SK-N-MC (cell line): ENCODE data around the gene MLPH.

Experiments
- DNase-seq: peaks from one replicate; pipeline ENCODE4 v3.0.0-alpha.2; 2011; ENCODE audit warnings: low read depth, low spot score
- H3K27ac ChIP-seq: fragments of 200-600 bp; sonication (generic); 2 replicates; pipeline ENCODE4 v1.5.1; 2016; ENCODE audit warnings: mixed run types
- H3K36me3 ChIP-seq: fragments of 200-600 bp; sonication (generic); 2 replicates; pipeline ENCODE4 v1.6.1; 2017; ENCODE audit warnings: antibody characterized with exemption, low read length, mixed read lengths; ENCODE audit not compliant: insufficient read depth
- H3K4me3 ChIP-seq: fragments of 200-600 bp; sonication (generic); 2 replicates; pipeline ENCODE4 v1.5.1; 2016
- H3K9ac ChIP-seq: fragments of 200-600 bp; sonication (generic); 2 replicates; pipeline ENCODE4 v1.8.0; 2017; ENCODE audit warnings: mixed run types, mixed read lengths; ENCODE audit not compliant: insufficient read length
- H3K9me3 ChIP-seq: fragments of 200-600 bp; sonication (generic); 2 replicates; pipeline ENCODE4 v1.6.1; 2017; ENCODE audit warnings: low read depth, mild to moderate bottlenecking, antibody characterized with exemption, low read length, moderate library complexity, mixed read lengths
- EZH2 ChIP-seq: fragments of 200-600 bp; sonication (generic); IDR thresholded peaks from one replicate; pipeline ENCODE4 v1.6.1; 2017; ENCODE audit warnings: antibody characterized with exemption
- FOXP2 ChIP-seq: optimal IDR thresholded peaks from 2 replicates; pipeline ENCODE3; 2011; ENCODE audit warnings: mild to moderate bottlenecking, moderate library complexity; ENCODE audit not compliant: insufficient read depth; ENCODE audit errors: extremely low read length, control extremely low read depth
- POLR2AphosphoS5 ChIP-seq: IDR thresholded peaks from 2 replicates; pipeline ENCODE4 v1.6.1; 2012; ENCODE audit warnings: mild to moderate bottlenecking, low read depth, low read length, borderline replicate concordance

Gene MLPH

GRCh38 chr2:237486819-237487448 lies at the start of gene MLPH:
Gene MLPH (plus strand): TSS chr2:237487251. CDS start chr2:237493427, 6,176 bp downstream.
- no peak within 1 kb of the TSS for H3K27ac ChIP-seq
- H3K9ac ChIP-seq: no peak within 1 kb of the TSS
- no peaks in the 10 kb centered on the region for H3K36me3 ChIP-seq
- H3K4me3 ChIP-seq: no peak within 1 kb of the TSS
- TF ChIP-seq POLR2AphosphoS5 (no peak), EZH2 (no peak), FOXP2 (no peak)
- no peaks in the 10 kb centered on the region; the same call in 1 of the 2 replicates for H3K9me3 ChIP-seq
- no peak for DNase-seq

- Histone ChIP-seq H3K27ac (no peak overlapping the region), H3K4me3 (no peak overlapping the region), H3K9ac (no peak overlapping the region), H3K9me3 (no peaks in the 10 kb centered on the region), H3K36me3 (no peaks in the 10 kb centered on the region)
- TF ChIP-seq POLR2AphosphoS5 (no peak), FOXP2 (no peak), EZH2 (no peak)
- DNase-seq: no peak
Measured at GRCh38 chr2:237437566-237437965, 49.5 kb upstream of the MLPH start.

- DNase-seq: no peak
- no peak overlapping the region for H3K9ac ChIP-seq
- H3K27ac ChIP-seq: no peak overlapping the region
- no peaks in the 10 kb centered on the region for H3K9me3 ChIP-seq
- TF ChIP-seq FOXP2 (no peak), EZH2 (no peak), POLR2AphosphoS5 (no peak)
- H3K36me3 ChIP-seq: no peaks in the 10 kb centered on the region
- no peak overlapping the region for H3K4me3 ChIP-seq
Measured at GRCh38 chr2:237438080-237438940, 48.7 kb upstream of the MLPH start.

- DNase-seq: no peak
- H3K4me3 ChIP-seq: no peak overlapping the region
- H3K9ac ChIP-seq: no peak overlapping the region
- no peaks in the 10 kb centered on the region for H3K36me3 ChIP-seq
- H3K9me3 ChIP-seq: no peaks in the 10 kb centered on the region
- H3K27ac ChIP-seq: no peak overlapping the region
- TF ChIP-seq POLR2AphosphoS5: no peak
- no peak for TF ChIP-seq EZH2
- TF ChIP-seq FOXP2: no peak
Measured at GRCh38 chr2:237440819-237441281, 46.2 kb upstream of the MLPH start.

- no peaks in the 10 kb centered on the region for H3K36me3 ChIP-seq
- no peak for DNase-seq
- no peak overlapping the region for H3K27ac ChIP-seq
- H3K4me3 ChIP-seq: no peak overlapping the region
- no peak for TF ChIP-seq FOXP2
- TF ChIP-seq POLR2AphosphoS5: no peak
- TF ChIP-seq EZH2: no peak
- no peak overlapping the region for H3K9ac ChIP-seq
- H3K9me3 ChIP-seq: no peaks in the 10 kb centered on the region
Measured at GRCh38 chr2:237441605-237442274, 45.3 kb upstream of the MLPH start.

- Histone ChIP-seq H3K9me3 (no peaks in the 10 kb centered on the region), H3K9ac (no peak overlapping the region)
- TF ChIP-seq EZH2 (no peak), FOXP2 (no peak), POLR2AphosphoS5 (no peak)
Measured at GRCh38 chr2:237444071-237444470, 43.0 kb upstream of the MLPH start.

GRCh38 chr2:237445611-237446337 lies 41.3 kb upstream of the MLPH start:
- H3K9me3 ChIP-seq: no peaks in the 10 kb centered on the region
- H3K9ac ChIP-seq: no peak overlapping the region
- DNase-seq: no peak
- no peak for TF ChIP-seq FOXP2
- no peak for TF ChIP-seq EZH2
- TF ChIP-seq POLR2AphosphoS5: no peak
- H3K36me3 ChIP-seq: no peaks in the 10 kb centered on the region
- H3K27ac ChIP-seq: no peak overlapping the region; the same call in 1 of the 2 replicates
- H3K4me3 ChIP-seq: peak overlapping the region; percentile 50

More at GRCh38 chr2:237444071-237444470, 43.0 kb upstream of the MLPH start:
- no peak overlapping the region for H3K4me3 ChIP-seq
- no peak overlapping the region for H3K27ac ChIP-seq
- DNase-seq: no peak
- H3K36me3 ChIP-seq: no peaks in the 10 kb centered on the region
